Left ventricle myocardium inferior (tissue), 1 donor: ENCODE measurements around the gene BTLA. TPM values are rescaled to one million over a fixed set of nuclear protein-coding genes. Genes with fewer than 3 reads are reported as not detected.
"Not testable (repeated sequence)": the region's sequence is repeated elsewhere in the genome, so short reads cannot be mapped to it uniquely, and the experiment has no call there.

Source experiments
- DNase-seq: peaks from one replicate; pipeline ENCODE4 v3.0.0-alpha.2; 2020
- H3K27ac ChIP-seq: fragments of 200-600 bp; replicated peaks from 2 replicates; pipeline ENCODE4 v1.8.0; 2021
- H3K27me3 ChIP-seq: fragments of 200-600 bp; 2 replicates; pipeline ENCODE4 v1.8.0; 2021; ENCODE audit warnings: low read depth
- H3K36me3 ChIP-seq: fragments of 200-600 bp; 2 replicates; pipeline ENCODE4 v1.8.0; 2021
- H3K4me1 ChIP-seq: fragments of 200-600 bp; 2 replicates; pipeline ENCODE4 v1.8.0; 2021
- H3K4me3 ChIP-seq: fragments of 200-600 bp; 2 replicates; pipeline ENCODE4 v1.8.0; 2021; ENCODE audit warnings: mild to moderate bottlenecking, moderate library complexity
- H3K9me3 ChIP-seq: fragments of 200-600 bp; replicated peaks from 2 replicates; pipeline ENCODE4 v1.8.0; 2021
- intact Hi-C: fragments of 100-400 bp; cut with micrococcal nuclease; formaldehyde crosslinking; loops from one replicate; pipeline ENCODE4 v1.11.0; 2022
- total RNA-seq: library from RNA; stranded (reverse); fragmentation: NEBNext Ultra II Directional; extraction: Animal tissue kit (Norgen Biotek cat#: 25700); gene quantifications from one replicate; pipeline ENCODE4 v1.2.1, GENCODE V29; 2021
- TF ChIP-seq, protein P1 (sequence below): fragments of 200-600 bp; IDR thresholded peaks from 2 replicates; pipeline ENCODE4 v1.8.0; 2021; ENCODE audit warnings: antibody characterized with exemption, mild to moderate bottlenecking, borderline replicate concordance
- donor health status: DM: no; HTN: yes; CAD: no; lungs with severe emphysema.

Gene BTLA
- total RNA-seq, 1 donor from 2014 or later = not detected

DNA sequence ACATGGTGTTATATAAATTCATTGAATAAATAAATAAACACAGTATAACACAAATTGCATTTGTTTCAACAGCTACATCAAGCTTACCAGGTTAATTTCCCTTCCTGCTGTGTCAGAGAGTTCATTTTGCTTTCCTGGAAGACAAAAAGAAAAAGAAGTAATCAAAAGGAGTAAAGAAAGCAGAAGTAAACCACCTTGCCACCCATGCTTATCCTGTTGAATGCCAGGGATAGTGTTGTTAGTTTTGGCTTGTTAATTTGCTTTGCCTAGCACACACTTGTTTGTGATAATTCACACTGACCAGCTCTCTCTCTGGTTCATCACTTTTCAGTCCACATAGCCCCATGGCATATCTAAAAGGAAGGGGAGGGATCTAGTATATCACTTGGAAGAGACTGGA is 29.6 kb downstream of the BTLA start:
- intact Hi-C loops = no loop called here
- H3K36me3 ChIP-seq = no peaks in the 10 kb centered on the region
- no peak overlapping the region for H3K4me3 ChIP-seq
- H3K9me3 ChIP-seq = no peaks in the 10 kb centered on the region
- H3K4me1 ChIP-seq = peaks cover 8% of the 10 kb centered on the region
- no peaks in the 10 kb centered on the region for H3K27me3 ChIP-seq
- no peak for DNase-seq
- TF ChIP-seq, protein P1, sequence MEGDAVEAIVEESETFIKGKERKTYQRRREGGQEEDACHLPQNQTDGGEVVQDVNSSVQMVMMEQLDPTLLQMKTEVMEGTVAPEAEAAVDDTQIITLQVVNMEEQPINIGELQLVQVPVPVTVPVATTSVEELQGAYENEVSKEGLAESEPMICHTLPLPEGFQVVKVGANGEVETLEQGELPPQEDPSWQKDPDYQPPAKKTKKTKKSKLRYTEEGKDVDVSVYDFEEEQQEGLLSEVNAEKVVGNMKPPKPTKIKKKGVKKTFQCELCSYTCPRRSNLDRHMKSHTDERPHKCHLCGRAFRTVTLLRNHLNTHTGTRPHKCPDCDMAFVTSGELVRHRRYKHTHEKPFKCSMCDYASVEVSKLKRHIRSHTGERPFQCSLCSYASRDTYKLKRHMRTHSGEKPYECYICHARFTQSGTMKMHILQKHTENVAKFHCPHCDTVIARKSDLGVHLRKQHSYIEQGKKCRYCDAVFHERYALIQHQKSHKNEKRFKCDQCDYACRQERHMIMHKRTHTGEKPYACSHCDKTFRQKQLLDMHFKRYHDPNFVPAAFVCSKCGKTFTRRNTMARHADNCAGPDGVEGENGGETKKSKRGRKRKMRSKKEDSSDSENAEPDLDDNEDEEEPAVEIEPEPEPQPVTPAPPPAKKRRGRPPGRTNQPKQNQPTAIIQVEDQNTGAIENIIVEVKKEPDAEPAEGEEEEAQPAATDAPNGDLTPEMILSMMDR = no peak
- H3K27ac ChIP-seq = no peak overlapping the region

DNA sequence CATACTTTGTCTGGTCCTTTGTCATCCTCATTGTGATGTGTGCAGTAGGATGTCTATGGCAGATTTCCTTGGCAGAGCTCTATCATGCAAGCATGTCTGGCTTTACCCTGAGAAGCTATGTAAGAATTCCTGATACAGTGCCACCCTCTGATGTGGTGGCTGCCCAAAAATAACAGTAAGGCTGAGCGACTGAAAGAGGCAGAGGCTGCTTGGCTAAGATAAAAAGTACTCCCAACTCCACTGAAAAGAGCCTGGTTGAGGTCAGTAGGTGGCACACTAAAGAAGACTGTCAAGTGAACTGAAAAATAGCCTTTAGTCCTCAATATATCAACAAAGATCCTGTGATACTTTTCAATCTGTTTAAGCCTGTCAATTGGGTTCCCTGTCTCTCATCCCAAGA is 31.7 kb downstream of the BTLA start:
- no peak overlapping the region for H3K4me3 ChIP-seq
- intact Hi-C loops = no loop called here
- H3K27ac ChIP-seq = no peak overlapping the region
- H3K36me3 ChIP-seq = no peaks in the 10 kb centered on the region
- TF ChIP-seq, protein P1 = no peak
- H3K27me3 ChIP-seq = no peaks in the 10 kb centered on the region
- H3K4me1 ChIP-seq = peaks cover 18% of the 10 kb centered on the region
- DNase-seq = no peak
- peaks cover 3% of the 10 kb centered on the region for H3K9me3 ChIP-seq

DNA sequence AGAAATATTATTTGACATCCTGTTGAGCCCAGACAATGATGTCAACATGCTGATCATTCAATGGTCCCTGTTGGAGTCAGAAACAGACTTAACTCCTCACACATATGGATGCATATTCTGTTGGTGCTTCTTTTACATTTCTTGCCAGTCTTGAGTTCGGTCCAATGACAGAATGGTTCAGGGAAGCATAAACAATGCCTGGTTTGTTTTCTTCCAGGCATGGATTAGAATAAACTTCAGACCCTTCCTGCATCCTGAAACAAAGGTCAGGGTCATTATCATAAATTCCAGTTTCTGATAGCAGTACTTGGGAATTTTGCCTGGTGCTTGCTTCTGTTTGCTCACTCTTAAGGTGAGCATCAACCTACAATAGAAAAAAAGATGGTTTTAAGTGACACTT is 33.3 kb downstream of the BTLA start:
- TF ChIP-seq, protein P1 = no peak
- intact Hi-C loops = no loop called here
- Histone ChIP-seq H3K27me3 (no peaks in the 10 kb centered on the region), H3K9me3 (peaks cover 5% of the 10 kb centered on the region), H3K4me3 (no peak overlapping the region), H3K27ac (no peak overlapping the region), H3K36me3 (no peaks in the 10 kb centered on the region), H3K4me1 (peaks cover 16% of the 10 kb centered on the region)
- no peak for DNase-seq

DNA sequence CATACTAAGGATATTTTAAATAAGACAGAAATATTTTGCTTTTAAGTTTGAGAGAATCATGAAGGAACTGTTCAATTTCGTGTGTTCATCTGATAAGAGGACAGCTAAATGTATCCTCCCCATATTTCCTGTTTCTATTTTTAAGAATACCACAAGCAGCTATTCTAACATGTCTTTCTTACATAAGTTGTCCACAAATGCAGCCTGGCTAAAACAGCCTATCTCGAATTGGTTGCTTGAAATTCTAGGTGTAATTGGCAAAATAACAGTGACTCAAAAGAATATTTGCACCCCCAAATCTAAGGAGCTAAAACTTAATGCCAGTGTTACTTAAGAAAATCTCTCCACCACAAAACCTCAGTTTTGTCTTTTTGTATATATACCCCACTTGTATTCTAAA is 35.0 kb downstream of the BTLA start:
- no peak overlapping the region for H3K4me3 ChIP-seq
- H3K27me3 ChIP-seq = no peaks in the 10 kb centered on the region
- no peaks in the 10 kb centered on the region for H3K36me3 ChIP-seq
- TF ChIP-seq, protein P1 = no peak
- H3K9me3 ChIP-seq = peaks cover 5% of the 10 kb centered on the region
- intact Hi-C loops = no loop called here
- H3K4me1 ChIP-seq = peaks cover 16% of the 10 kb centered on the region
- H3K27ac ChIP-seq = peak overlapping the region; percentile 53
- no peak for DNase-seq

DNA sequence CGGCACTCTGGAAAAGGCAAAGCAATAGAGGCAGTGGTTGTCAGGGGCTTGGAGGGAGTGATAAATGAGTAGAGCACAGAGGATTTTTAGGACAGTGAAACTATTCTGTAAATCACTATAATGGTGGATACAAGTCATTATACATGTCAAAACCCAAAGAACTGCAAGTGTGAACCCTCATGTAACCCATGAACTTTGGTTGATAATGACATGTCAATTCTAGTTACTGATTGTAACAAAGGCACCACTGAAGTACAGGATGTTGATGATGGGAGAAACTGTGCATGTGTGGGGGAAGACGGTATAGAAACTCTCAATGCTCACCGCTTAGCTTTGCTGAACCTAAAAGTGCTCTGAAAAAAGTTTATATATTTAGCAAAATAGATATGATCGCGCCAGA is 36.0 kb downstream of the BTLA start:
- Histone ChIP-seq H3K9me3 (peaks cover 5% of the 10 kb centered on the region), H3K27ac (no peak overlapping the region), H3K4me3 (no peak overlapping the region), H3K27me3 (no peaks in the 10 kb centered on the region), H3K4me1 (peaks cover 16% of the 10 kb centered on the region), H3K36me3 (no peaks in the 10 kb centered on the region)
- TF ChIP-seq, protein P1 = no peak
- DNase-seq = no peak
- intact Hi-C loops = no loop called here

DNA sequence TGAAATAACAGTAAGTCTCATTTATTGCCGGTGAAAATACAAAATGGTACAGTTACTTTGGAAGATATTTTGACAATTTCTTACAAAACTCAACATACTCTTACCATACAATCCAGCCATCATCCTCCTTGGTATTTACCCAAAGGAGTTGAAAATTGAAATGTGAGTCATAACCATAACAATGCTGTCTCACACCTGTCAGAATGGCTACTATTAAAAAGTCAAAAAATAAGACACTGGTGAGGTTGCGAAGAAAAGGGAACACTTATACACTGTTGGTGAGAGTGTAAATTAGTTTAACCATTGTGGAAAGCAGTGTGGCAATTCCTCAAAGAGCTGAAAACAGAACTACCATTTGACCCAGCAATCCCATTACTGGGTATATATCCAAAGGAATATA is 37.5 kb downstream of the BTLA start:
- H3K36me3 ChIP-seq, intact Hi-C loops, H3K27ac ChIP-seq, H3K9me3 ChIP-seq, H3K27me3 ChIP-seq, DNase-seq, H3K4me3 ChIP-seq: not testable (repeated sequence)
- H3K4me1 ChIP-seq = peaks cover 16% of the 10 kb centered on the region
